ENCODE measurements around the gene CNTROB. TPM values are rescaled to one million over a fixed set of nuclear protein-coding genes. Genes with fewer than 3 reads are reported as not detected.

CNTROB gene
- total RNA-seq, 2 donors from 2014 or later = 23.9 to 40.6 TPM

DNA sequence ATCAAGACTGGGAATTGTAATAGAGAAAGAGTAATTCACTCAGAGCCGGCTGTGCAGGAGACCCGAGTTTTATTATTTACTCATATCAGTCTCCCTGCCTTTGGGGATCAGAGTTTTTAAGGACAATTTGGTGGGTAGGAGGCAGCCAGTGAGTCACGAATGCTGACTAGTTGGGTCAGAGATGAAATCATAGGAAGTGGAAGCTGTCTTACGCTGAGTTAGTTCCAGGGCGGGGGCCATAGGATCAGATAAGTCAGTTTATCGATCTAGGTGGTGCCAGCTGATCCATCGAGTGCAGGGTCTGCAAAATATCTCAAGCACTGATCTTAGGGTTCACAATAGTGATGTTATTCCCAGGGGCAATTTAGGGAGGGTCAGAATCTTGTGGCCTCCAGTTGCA lies 50.2 kb downstream of the CNTROB start:
- TF ChIP-seq, protein P1, sequence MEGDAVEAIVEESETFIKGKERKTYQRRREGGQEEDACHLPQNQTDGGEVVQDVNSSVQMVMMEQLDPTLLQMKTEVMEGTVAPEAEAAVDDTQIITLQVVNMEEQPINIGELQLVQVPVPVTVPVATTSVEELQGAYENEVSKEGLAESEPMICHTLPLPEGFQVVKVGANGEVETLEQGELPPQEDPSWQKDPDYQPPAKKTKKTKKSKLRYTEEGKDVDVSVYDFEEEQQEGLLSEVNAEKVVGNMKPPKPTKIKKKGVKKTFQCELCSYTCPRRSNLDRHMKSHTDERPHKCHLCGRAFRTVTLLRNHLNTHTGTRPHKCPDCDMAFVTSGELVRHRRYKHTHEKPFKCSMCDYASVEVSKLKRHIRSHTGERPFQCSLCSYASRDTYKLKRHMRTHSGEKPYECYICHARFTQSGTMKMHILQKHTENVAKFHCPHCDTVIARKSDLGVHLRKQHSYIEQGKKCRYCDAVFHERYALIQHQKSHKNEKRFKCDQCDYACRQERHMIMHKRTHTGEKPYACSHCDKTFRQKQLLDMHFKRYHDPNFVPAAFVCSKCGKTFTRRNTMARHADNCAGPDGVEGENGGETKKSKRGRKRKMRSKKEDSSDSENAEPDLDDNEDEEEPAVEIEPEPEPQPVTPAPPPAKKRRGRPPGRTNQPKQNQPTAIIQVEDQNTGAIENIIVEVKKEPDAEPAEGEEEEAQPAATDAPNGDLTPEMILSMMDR (IDR thresholded peaks at IDR 0.05) = no peak
- Histone ChIP-seq H3K9ac (ENCODE audit: low read depth in 2 of 2, low read length in 2 of 2) (no peak overlapping the region), H3K4me3 (no peak overlapping the region), H3K4me1 (no peaks in the 10 kb centered on the region), H3K36me3 (no peaks in the 10 kb centered on the region), H3K27me3 (no peaks in the 10 kb centered on the region), H3K9me3 (no peaks in the 10 kb centered on the region), H3K27ac (no peak overlapping the region)
- no peak for DNase-seq
- intact Hi-C loops (cut with DNase I) = no loop called here

DNA sequence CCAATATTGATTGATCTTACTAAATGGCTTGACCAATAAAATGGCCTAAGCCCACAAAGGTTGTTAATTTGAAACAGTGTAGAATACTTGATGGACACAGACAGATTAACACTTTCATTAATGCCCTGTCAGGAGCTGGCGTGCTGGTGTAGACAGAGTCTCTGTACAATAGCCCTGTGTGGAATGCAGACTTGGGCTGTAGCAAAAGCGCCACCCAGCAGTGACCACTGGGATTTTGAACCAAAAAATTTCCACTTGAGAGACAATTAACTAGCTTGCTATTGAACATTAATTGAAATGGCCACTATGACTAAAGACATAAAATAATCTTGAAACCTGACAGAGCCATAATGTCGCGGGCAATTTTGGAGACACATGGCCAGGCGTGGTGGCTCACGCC lies 50.7 kb downstream of the CNTROB start:
- DNase-seq = no peak
- H3K36me3 ChIP-seq = no peaks in the 10 kb centered on the region
- TF ChIP-seq, protein P1 (IDR thresholded peaks at IDR 0.05) = no peak
- no peaks in the 10 kb centered on the region for H3K27me3 ChIP-seq
- H3K4me1 ChIP-seq = no peaks in the 10 kb centered on the region
- no peaks in the 10 kb centered on the region for H3K9me3 ChIP-seq
- no peak overlapping the region for H3K4me3 ChIP-seq
- no peak overlapping the region for H3K27ac ChIP-seq
- intact Hi-C loops (cut with DNase I) = no loop called here
- H3K9ac ChIP-seq (ENCODE audit: low read depth in 2 of 2, low read length in 2 of 2) = no peak overlapping the region

DNA sequence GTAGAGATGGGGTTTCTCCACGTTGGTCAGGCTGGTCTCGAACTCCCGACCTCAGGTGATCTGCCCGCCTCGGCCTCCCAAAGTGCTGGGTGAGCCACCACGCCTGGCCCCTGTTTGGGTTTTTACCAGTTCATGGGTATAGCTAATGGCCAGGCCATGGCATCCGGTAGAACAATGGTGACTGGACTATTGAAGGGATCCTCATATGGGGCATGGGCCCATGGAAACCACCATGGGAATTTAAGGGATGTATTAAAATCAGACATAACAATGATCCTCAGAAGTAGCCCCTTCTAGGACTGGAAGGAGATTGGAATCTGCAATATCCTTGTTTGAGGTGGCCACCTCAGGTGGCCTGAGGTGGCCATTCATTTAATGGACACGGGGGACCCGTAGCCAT lies 52.9 kb downstream of the CNTROB start:
- no peak overlapping the region for H3K27ac ChIP-seq
- no peaks in the 10 kb centered on the region for H3K9me3 ChIP-seq
- DNase-seq = no peak
- intact Hi-C loops (cut with DNase I) = loop anchor here (5.0 kb wide), 1 partner anchor 243 kb away; no protein-coding TSS in a partner anchor
- H3K36me3 ChIP-seq = no peaks in the 10 kb centered on the region
- H3K9ac ChIP-seq (ENCODE audit: low read depth in 2 of 2, low read length in 2 of 2) = no peak overlapping the region
- TF ChIP-seq, protein P1 (IDR thresholded peaks at IDR 0.05) = no peak
- H3K4me1 ChIP-seq = no peaks in the 10 kb centered on the region
- H3K4me3 ChIP-seq = no peak overlapping the region
- no peaks in the 10 kb centered on the region for H3K27me3 ChIP-seq

DNA sequence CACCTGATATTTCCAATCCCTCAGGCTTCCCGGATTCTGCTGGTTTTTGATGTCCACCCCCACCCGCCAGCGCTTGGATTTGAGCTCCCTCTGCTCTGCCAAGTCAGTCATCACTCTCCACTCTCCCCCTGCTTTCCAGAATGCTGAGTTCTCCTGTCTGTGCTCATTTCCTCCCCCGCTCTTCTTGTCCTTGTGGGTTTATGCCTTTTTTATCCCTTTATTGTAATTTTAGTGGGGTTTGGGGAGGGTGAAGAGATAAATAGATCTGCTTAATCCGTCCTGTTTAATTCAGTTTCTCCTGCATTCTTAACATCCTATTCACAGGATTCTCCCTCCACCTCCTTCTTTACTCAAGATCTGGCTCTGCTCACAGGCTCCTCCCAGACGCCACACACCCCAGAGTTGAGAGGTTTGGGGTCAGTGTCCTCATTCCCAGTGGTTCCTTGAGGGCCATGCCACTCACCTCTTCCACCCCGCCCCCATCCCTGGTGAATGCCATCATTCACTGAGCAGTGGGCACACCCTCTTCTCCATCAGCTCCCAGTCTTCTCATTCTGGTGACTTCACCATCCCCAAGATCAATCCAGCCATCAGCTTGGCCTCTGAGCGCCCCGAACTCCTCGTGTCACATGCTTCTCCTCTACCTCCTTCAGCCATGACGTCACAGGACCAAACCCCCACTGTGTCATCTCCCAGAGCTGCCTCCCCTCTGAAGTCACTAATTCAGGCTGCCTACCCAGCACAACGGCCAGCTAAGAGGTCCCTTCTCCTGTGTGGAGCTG lies 55.3 kb downstream of the CNTROB start:
- Histone ChIP-seq H3K9me3 (no peaks in the 10 kb centered on the region), H3K36me3 (no peaks in the 10 kb centered on the region), H3K4me3 (no peak overlapping the region), H3K27ac (no peak overlapping the region), H3K9ac (ENCODE audit: low read depth in 2 of 2, low read length in 2 of 2) (no peak overlapping the region), H3K4me1 (no peaks in the 10 kb centered on the region), H3K27me3 (no peaks in the 10 kb centered on the region)
- intact Hi-C loops (cut with DNase I) = loop anchor here (5.0 kb wide), 1 partner anchor 245 kb away; no protein-coding TSS in a partner anchor
- DNase-seq = no peak
- TF ChIP-seq, protein P1 (IDR thresholded peaks at IDR 0.05) = no peak

DNA sequence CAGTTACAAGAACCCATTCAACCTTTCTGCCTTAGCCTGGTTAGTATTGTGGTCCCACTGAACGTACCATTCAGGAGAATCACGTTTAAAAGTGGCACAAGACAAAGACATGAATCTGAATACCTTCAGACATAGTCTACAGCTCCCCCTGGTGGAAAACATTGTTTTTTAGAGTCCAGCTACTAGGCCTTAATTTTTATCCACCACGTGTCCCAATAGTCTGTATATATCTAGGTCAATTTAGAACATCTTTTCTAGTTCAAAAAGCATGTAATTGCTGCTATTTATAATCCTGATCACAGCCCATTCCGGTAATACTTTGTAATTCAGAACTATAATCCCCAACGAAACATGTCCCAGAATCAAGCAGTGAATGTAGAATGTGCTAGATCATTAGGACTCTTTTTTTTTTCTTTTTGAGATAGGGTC lies 56.8 kb downstream of the CNTROB start:
- intact Hi-C loops (cut with DNase I) = loop anchor here (2.0 to 5.0 kb wide), 2 partner anchors 126 to 246 kb away; no protein-coding TSS in a partner anchor

More for the DNA sequence above, 56.8 kb downstream of the CNTROB start:
- peak; percentile 82 for DNase-seq
- Histone ChIP-seq H3K27ac (no peak overlapping the region), H3K27me3 (no peaks in the 10 kb centered on the region), H3K4me3 (no peak overlapping the region), H3K9me3 (no peaks in the 10 kb centered on the region), H3K9ac (ENCODE audit: low read depth in 2 of 2, low read length in 2 of 2) (no peak overlapping the region), H3K36me3 (no peaks in the 10 kb centered on the region), H3K4me1 (no peaks in the 10 kb centered on the region)
- TF ChIP-seq, protein P1 (IDR thresholded peaks at IDR 0.05) = peak; percentile 60

Measured in colonic mucosa (tissue), 4 donors.